SK-N-SH treated with all-trans-retinoic acid at 6 μM for 48 hours (cell line): Measurements from ENCODE around the gene KLHL18.

Experiments
- ATAC-seq: fragments of 200-7000 bp; cut with Tn5 transposase; 3 replicates; pipeline ENCODE4 v1.9.1; 2020; ENCODE audit warnings: mild to moderate bottlenecking, moderate library complexity
- ARNTL ChIP-seq: fragments of 450-650 bp; formaldehyde crosslinking; IDR thresholded peaks from 2 replicates; pipeline ENCODE4 v1.5.0; 2020; ENCODE audit warnings: low read depth, mild to moderate bottlenecking, moderate library complexity, borderline replicate concordance
- BACH2 ChIP-seq: fragments of 250-450 bp; sonication (Bioruptor Pico); IDR thresholded peaks from 2 replicates; pipeline ENCODE4 v1.9.0; 2021; ENCODE audit warnings: mild to moderate bottlenecking, borderline replicate concordance
- CSDC2 ChIP-seq: fragments of 250-450 bp; sonication (Bioruptor Pico); IDR thresholded peaks from 2 replicates; pipeline ENCODE4 v1.5.0; 2020; ENCODE audit warnings: mild to moderate bottlenecking, moderate library complexity
- ESRRG ChIP-seq: fragments of 250-450 bp; sonication (Bioruptor Pico); IDR thresholded peaks from 2 replicates; pipeline ENCODE4 v1.6.1; 2021; ENCODE audit warnings: mild to moderate bottlenecking
- GLIS3 ChIP-seq: fragments of 250-450 bp; sonication (Bioruptor Pico); IDR thresholded peaks from 2 replicates; pipeline ENCODE4 v1.5.0; 2020; ENCODE audit warnings: mild to moderate bottlenecking, moderate library complexity
- ISL1 ChIP-seq: fragments of 250-450 bp; sonication (Bioruptor Pico); IDR thresholded peaks from 2 replicates; pipeline ENCODE4 v2.1.2; 2022; ENCODE audit warnings: mild to moderate bottlenecking, moderate library complexity
- OSR1 ChIP-seq: fragments of 250-450 bp; sonication (Bioruptor Pico); IDR thresholded peaks from 2 replicates; pipeline ENCODE4 v1.8.0; 2022; ENCODE audit warnings: moderate library complexity, mild to moderate bottlenecking, inconsistent platforms
- PPARA ChIP-seq: fragments of 250-450 bp; sonication (Bioruptor Pico); IDR thresholded peaks from 2 replicates; pipeline ENCODE4 v1.5.0; 2020; ENCODE audit warnings: mild to moderate bottlenecking, borderline replicate concordance
- RARB ChIP-seq: fragments of 250-450 bp; sonication (Bioruptor Pico); IDR thresholded peaks from 2 replicates; pipeline ENCODE4 v1.8.0; 2021; ENCODE audit warnings: mild to moderate bottlenecking, moderate library complexity
- SNAI2 ChIP-seq: fragments of 250-450 bp; sonication (Bioruptor Pico); IDR thresholded peaks from 2 replicates; pipeline ENCODE4 v1.5.0; 2020; ENCODE audit warnings: mild to moderate bottlenecking, moderate library complexity
- TCF4 ChIP-seq: fragments of 250-450 bp; sonication (Bioruptor Pico); IDR thresholded peaks from 2 replicates; pipeline ENCODE4 v1.8.0; 2021; ENCODE audit warnings: mild to moderate bottlenecking, moderate library complexity, borderline replicate concordance
- TOX ChIP-seq: fragments of 250-450 bp; sonication (Bioruptor Pico); IDR thresholded peaks from 2 replicates; pipeline ENCODE4 v1.8.0; 2021; ENCODE audit warnings: mild to moderate bottlenecking, moderate library complexity, borderline replicate concordance
- ZFP3 ChIP-seq: fragments of 250-450 bp; sonication (Bioruptor Pico); IDR thresholded peaks from 2 replicates; pipeline ENCODE4 v1.5.0; 2020; ENCODE audit warnings: mild to moderate bottlenecking, moderate library complexity
- ZFP30 ChIP-seq: fragments of 450-650 bp; formaldehyde crosslinking; IDR thresholded peaks from 2 replicates; pipeline ENCODE4 v1.5.0; 2022; ENCODE audit warnings: mild to moderate bottlenecking, moderate library complexity
- ZNF565 ChIP-seq: fragments of 450-650 bp; formaldehyde crosslinking; conservative IDR thresholded peaks from 2 replicates; pipeline ENCODE4 v1.5.0; 2020; ENCODE audit warnings: low read depth, mild to moderate bottlenecking, moderate library complexity
- ZNF70 ChIP-seq: fragments of 450-650 bp; formaldehyde crosslinking; IDR thresholded peaks from 2 replicates; pipeline ENCODE4 v1.5.0; 2020; ENCODE audit warnings: mild to moderate bottlenecking, moderate library complexity
- ZNF8 ChIP-seq: fragments of 450-650 bp; formaldehyde crosslinking; IDR thresholded peaks from 2 replicates; pipeline ENCODE4 v1.5.0; 2020; ENCODE audit warnings: mild to moderate bottlenecking, moderate library complexity
- TF ChIP-seq, protein P1 (sequence below): fragments of 250-450 bp; sonication (Bioruptor Pico); IDR thresholded peaks from 2 replicates; pipeline ENCODE4 v1.8.0; 2021; ENCODE audit warnings: low read depth, mild to moderate bottlenecking, moderate library complexity, borderline replicate concordance
- TF ChIP-seq, protein P2 (sequence below): fragments of 250-450 bp; sonication (Bioruptor Pico); IDR thresholded peaks from 2 replicates; pipeline ENCODE4 v1.5.1; 2021; ENCODE audit warnings: mild to moderate bottlenecking, moderate library complexity
- TF ChIP-seq, protein P3 (sequence below): fragments of 250-450 bp; sonication (Bioruptor Pico); IDR thresholded peaks from 2 replicates; pipeline ENCODE4 v1.5.1; 2020; ENCODE audit warnings: low read depth, mild to moderate bottlenecking, moderate library complexity
- TF ChIP-seq, protein P4 (sequence below): fragments of 250-450 bp; sonication (Bioruptor Pico); IDR thresholded peaks from 2 replicates; pipeline ENCODE4 v1.5.0; 2020; ENCODE audit warnings: mild to moderate bottlenecking, moderate library complexity

KLHL18 gene

DNA sequence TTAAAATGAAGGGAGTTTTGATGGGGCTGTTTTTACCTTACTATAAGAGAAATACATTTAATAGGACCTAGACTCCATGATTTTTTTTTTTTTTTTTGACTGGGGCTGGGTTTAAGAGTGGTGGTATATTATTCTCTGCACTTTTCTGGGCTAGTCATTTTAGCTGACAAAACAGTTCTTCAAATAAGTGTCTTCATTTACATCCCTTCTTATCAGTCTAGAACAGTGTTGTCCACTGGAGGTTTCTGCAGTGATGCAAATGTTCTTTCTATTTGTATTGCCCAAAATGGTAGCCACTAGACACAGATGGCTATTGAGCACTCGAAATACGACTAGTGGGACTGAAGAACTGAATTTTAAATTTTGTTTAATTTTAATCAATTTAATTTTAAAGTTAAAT is 37.2 kb downstream of the KLHL18 start:
- ATAC-seq: no peak
- TF ChIP-seq, protein P1, sequence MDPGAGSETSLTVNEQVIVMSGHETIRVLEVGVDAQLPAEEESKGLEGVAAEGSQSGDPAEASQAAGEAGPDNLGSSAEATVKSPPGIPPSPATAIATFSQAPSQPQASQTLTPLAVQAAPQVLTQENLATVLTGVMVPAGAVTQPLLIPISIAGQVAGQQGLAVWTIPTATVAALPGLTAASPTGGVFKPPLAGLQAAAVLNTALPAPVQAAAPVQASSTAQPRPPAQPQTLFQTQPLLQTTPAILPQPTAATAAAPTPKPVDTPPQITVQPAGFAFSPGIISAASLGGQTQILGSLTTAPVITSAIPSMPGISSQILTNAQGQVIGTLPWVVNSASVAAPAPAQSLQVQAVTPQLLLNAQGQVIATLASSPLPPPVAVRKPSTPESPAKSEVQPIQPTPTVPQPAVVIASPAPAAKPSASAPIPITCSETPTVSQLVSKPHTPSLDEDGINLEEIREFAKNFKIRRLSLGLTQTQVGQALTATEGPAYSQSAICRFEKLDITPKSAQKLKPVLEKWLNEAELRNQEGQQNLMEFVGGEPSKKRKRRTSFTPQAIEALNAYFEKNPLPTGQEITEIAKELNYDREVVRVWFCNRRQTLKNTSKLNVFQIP (CRISPR knock-in tag): no peak
- TF ChIP-seq ZNF8 (no peak), BACH2 (CRISPR knock-in tag) (no peak), GLIS3 (no peak), TCF4 (no peak), SNAI2 (no peak), ZFP3 (no peak), ESRRG (CRISPR knock-in tag) (no peak), ZNF70 (CRISPR knock-in tag) (no peak), OSR1 (no peak), ARNTL (CRISPR knock-in tag) (no peak), RARB (no peak), ZFP30 (no peak), ISL1 (CRISPR knock-in tag) (no peak), PPARA (CRISPR knock-in tag) (no peak), TOX (CRISPR knock-in tag) (no peak)
- TF ChIP-seq, protein P2, sequence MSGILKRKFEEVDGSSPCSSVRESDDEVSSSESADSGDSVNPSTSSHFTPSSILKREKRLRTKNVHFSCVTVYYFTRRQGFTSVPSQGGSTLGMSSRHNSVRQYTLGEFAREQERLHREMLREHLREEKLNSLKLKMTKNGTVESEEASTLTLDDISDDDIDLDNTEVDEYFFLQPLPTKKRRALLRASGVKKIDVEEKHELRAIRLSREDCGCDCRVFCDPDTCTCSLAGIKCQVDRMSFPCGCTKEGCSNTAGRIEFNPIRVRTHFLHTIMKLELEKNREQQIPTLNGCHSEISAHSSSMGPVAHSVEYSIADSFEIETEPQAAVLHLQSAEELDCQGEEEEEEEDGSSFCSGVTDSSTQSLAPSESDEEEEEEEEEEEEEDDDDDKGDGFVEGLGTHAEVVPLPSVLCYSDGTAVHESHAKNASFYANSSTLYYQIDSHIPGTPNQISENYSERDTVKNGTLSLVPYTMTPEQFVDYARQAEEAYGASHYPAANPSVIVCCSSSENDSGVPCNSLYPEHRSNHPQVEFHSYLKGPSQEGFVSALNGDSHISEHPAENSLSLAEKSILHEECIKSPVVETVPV (CRISPR knock-in tag): no peak
- TF ChIP-seq, protein P3, sequence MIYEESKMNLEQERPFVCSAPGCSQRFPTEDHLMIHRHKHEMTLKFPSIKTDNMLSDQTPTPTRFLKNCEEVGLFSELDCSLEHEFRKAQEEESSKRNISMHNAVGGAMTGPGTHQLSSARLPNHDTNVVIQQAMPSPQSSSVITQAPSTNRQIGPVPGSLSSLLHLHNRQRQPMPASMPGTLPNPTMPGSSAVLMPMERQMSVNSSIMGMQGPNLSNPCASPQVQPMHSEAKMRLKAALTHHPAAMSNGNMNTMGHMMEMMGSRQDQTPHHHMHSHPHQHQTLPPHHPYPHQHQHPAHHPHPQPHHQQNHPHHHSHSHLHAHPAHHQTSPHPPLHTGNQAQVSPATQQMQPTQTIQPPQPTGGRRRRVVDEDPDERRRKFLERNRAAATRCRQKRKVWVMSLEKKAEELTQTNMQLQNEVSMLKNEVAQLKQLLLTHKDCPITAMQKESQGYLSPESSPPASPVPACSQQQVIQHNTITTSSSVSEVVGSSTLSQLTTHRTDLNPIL (CRISPR knock-in tag): no peak
- TF ChIP-seq, protein P4, sequence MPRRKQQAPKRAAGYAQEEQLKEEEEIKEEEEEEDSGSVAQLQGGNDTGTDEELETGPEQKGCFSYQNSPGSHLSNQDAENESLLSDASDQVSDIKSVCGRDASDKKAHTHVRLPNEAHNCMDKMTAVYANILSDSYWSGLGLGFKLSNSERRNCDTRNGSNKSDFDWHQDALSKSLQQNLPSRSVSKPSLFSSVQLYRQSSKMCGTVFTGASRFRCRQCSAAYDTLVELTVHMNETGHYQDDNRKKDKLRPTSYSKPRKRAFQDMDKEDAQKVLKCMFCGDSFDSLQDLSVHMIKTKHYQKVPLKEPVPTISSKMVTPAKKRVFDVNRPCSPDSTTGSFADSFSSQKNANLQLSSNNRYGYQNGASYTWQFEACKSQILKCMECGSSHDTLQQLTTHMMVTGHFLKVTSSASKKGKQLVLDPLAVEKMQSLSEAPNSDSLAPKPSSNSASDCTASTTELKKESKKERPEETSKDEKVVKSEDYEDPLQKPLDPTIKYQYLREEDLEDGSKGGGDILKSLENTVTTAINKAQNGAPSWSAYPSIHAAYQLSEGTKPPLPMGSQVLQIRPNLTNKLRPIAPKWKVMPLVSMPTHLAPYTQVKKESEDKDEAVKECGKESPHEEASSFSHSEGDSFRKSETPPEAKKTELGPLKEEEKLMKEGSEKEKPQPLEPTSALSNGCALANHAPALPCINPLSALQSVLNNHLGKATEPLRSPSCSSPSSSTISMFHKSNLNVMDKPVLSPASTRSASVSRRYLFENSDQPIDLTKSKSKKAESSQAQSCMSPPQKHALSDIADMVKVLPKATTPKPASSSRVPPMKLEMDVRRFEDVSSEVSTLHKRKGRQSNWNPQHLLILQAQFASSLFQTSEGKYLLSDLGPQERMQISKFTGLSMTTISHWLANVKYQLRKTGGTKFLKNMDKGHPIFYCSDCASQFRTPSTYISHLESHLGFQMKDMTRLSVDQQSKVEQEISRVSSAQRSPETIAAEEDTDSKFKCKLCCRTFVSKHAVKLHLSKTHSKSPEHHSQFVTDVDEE (CRISPR knock-in tag): no peak

DNA sequence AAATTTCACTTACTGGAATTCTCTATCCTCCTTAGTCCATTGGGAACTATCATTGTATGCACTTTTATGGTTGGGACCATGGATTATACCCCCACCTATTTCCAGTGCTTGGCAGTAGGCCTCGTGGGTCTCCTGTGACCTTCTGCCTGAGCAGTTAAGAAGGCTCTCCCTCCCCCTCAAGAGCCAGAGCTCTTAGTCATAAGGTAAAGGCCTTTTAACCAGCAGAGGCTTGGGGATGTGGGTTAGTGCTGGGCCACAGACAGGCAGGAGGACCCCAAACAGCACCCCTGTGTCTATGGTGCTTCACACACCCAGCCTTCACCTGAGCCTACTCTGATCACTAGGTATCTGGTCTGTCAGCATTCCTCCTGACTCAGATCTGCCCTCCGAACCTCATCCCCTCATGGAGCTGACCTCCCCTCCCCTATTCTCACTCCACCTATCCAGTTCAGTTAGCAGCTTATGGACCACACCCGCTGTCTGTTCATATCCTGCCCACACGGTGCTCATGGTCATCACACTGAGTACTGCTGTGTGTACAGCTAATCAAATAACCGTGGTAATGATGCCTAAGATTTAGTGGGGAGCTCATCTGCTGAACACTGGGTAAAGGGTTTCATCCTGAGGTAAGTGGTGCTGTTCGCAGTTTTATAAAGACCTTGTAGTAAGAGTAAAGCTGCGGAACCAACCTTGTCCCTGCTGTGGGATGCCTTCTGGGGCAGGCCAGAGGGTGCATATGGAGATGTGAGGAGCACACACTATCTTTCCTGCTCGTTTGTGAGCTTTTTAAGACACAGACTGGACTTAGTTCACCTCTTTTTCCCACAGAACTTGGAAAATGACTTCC is 40.9 kb downstream of the KLHL18 start:
- TF ChIP-seq CSDC2 (no peak), ISL1 (CRISPR knock-in tag) (no peak), ZNF565 (CRISPR knock-in tag) (no peak), ARNTL (CRISPR knock-in tag) (no peak), TOX (CRISPR knock-in tag) (no peak)
- TF ChIP-seq, protein P3 (CRISPR knock-in tag): no peak
- TF ChIP-seq, protein P2 (CRISPR knock-in tag): no peak
- peak; percentile 15; the same call in 2 of the 3 replicates for ATAC-seq
